Dendritic cell treated with granulocyte-macrophage colony-stimulating factor and Interleukin-4, amounts not matched to agents 40 ng/mL and 50 ng/mL, for 4 days (primary cell): Measurements from ENCODE around the gene RFX8.
"Not testable (repeated sequence)": the region's sequence is repeated elsewhere in the genome, so short reads cannot be mapped to it uniquely, and the experiment has no call there.

Experiments used
- H3K27ac Mint-ChIP-seq: one replicate; pipeline ENCODE4 v1.8.0; 2022; ENCODE audit warnings: mild to moderate bottlenecking, mixed read lengths
- H3K27me3 Mint-ChIP-seq: one replicate; pipeline ENCODE4 v1.8.0; 2022; ENCODE audit warnings: mild to moderate bottlenecking, mixed read lengths
- H3K36me3 Mint-ChIP-seq: one replicate; pipeline ENCODE4 v1.8.0; 2022; ENCODE audit warnings: low read depth, mixed read lengths
- H3K4me1 Mint-ChIP-seq: one replicate; pipeline ENCODE4 v1.8.0; 2022; ENCODE audit warnings: low read depth, mixed read lengths
- H3K4me3 Mint-ChIP-seq: one replicate; pipeline ENCODE4 v1.8.0; 2022; ENCODE audit warnings: mild to moderate bottlenecking, moderate library complexity, mixed read lengths
- H3K9me3 Mint-ChIP-seq: one replicate; pipeline ENCODE4 v1.8.0; 2022; ENCODE audit warnings: mixed read lengths
- intact Hi-C: fragments of 100-400 bp; cut with micrococcal nuclease; formaldehyde crosslinking; loops from one replicate; pipeline ENCODE4 v1.15.0; 2022

Gene RFX8

GRCh38 chr2:101505276-101505675, 30.4 kb upstream of the RFX8 start:
- H3K36me3 Mint-ChIP-seq, intact Hi-C loops: not testable (repeated sequence)

GRCh38 chr2:101504744-101505143, 29.8 kb upstream of the RFX8 start:
- Mint-ChIP-seq H3K27me3 (peaks cover 23% of the 10 kb centered on the region), H3K4me1 (peaks cover 19% of the 10 kb centered on the region)
- H3K9me3 Mint-ChIP-seq, H3K4me3 Mint-ChIP-seq, H3K36me3 Mint-ChIP-seq, intact Hi-C loops, H3K27ac Mint-ChIP-seq: not testable (repeated sequence)

More at GRCh38 chr2:101505276-101505675, 30.4 kb upstream of the RFX8 start:
- H3K4me3 Mint-ChIP-seq, H3K9me3 Mint-ChIP-seq, H3K27ac Mint-ChIP-seq: not testable (repeated sequence)
- Mint-ChIP-seq H3K27me3 (peaks cover 24% of the 10 kb centered on the region), H3K4me1 (peaks cover 22% of the 10 kb centered on the region)

GRCh38 chr2:101502095-101502494, 27.2 kb upstream of the RFX8 start:
- intact Hi-C loops = no loop called here
- Mint-ChIP-seq H3K9me3 (no peaks in the 10 kb centered on the region), H3K4me3 (no peak overlapping the region), H3K36me3 (no peaks in the 10 kb centered on the region), H3K4me1 (peaks cover 12% of the 10 kb centered on the region), H3K27me3 (peaks cover 20% of the 10 kb centered on the region), H3K27ac (no peak overlapping the region)

GRCh38 chr2:101501443-101501842, 26.5 kb upstream of the RFX8 start:
- intact Hi-C loops = no loop called here
- Mint-ChIP-seq H3K27ac (no peak overlapping the region), H3K9me3 (no peaks in the 10 kb centered on the region), H3K36me3 (no peaks in the 10 kb centered on the region), H3K27me3 (peaks cover 19% of the 10 kb centered on the region), H3K4me3 (no peak overlapping the region), H3K4me1 (peaks cover 12% of the 10 kb centered on the region)

- Mint-ChIP-seq H3K27ac (no peak overlapping the region), H3K36me3 (no peaks in the 10 kb centered on the region), H3K4me3 (no peak overlapping the region), H3K4me1 (peaks cover 12% of the 10 kb centered on the region), H3K27me3 (peaks cover 20% of the 10 kb centered on the region), H3K9me3 (no peaks in the 10 kb centered on the region)
- intact Hi-C loops = no loop called here
These were observed 25.9 kb upstream of the RFX8 start for GRCh38 chr2:101500860-101501259.

GRCh38 chr2:101500180-101500579, 25.3 kb upstream of the RFX8 start:
- intact Hi-C loops = no loop called here
- H3K27ac Mint-ChIP-seq = no peak overlapping the region

GRCh38 chr2:101496279-101496678, 21.4 kb upstream of the RFX8 start:
- no peak overlapping the region for H3K4me3 Mint-ChIP-seq
- no peaks in the 10 kb centered on the region for H3K9me3 Mint-ChIP-seq
- intact Hi-C loops = loop anchor here (2.0 kb wide), 1 partner anchor 39 kb away; no protein-coding TSS in a partner anchor

More at GRCh38 chr2:101500180-101500579, 25.3 kb upstream of the RFX8 start:
- H3K4me3 Mint-ChIP-seq = no peak overlapping the region
- peaks cover 21% of the 10 kb centered on the region for H3K27me3 Mint-ChIP-seq
- H3K4me1 Mint-ChIP-seq = peaks cover 12% of the 10 kb centered on the region
- no peaks in the 10 kb centered on the region for H3K36me3 Mint-ChIP-seq
- no peaks in the 10 kb centered on the region for H3K9me3 Mint-ChIP-seq

GRCh38 chr2:101492936-101493473, 18.1 kb upstream of the RFX8 start:
- Mint-ChIP-seq H3K36me3 (no peaks in the 10 kb centered on the region), H3K4me3 (no peak overlapping the region), H3K27ac (no peak overlapping the region), H3K4me1 (no peaks in the 10 kb centered on the region), H3K27me3 (peaks cover 8% of the 10 kb centered on the region), H3K9me3 (no peaks in the 10 kb centered on the region)
- intact Hi-C loops = no loop called here

More at GRCh38 chr2:101496279-101496678, 21.4 kb upstream of the RFX8 start:
- Mint-ChIP-seq H3K27ac (no peak overlapping the region), H3K27me3 (peaks cover 9% of the 10 kb centered on the region), H3K36me3 (no peaks in the 10 kb centered on the region), H3K4me1 (peaks cover 5% of the 10 kb centered on the region)

- no peaks in the 10 kb centered on the region for H3K4me1 Mint-ChIP-seq
- H3K9me3 Mint-ChIP-seq = no peaks in the 10 kb centered on the region
- intact Hi-C loops = no loop called here
- no peak overlapping the region for H3K4me3 Mint-ChIP-seq
- no peaks in the 10 kb centered on the region for H3K36me3 Mint-ChIP-seq
- peaks cover 32% of the 10 kb centered on the region for H3K27me3 Mint-ChIP-seq
- no peak overlapping the region for H3K27ac Mint-ChIP-seq
These were observed 12.1 kb upstream of the RFX8 start for GRCh38 chr2:101486994-101487393.

- no peaks in the 10 kb centered on the region for H3K9me3 Mint-ChIP-seq
- no peak overlapping the region for H3K27ac Mint-ChIP-seq
- peaks cover 35% of the 10 kb centered on the region for H3K27me3 Mint-ChIP-seq
- no peaks in the 10 kb centered on the region for H3K4me1 Mint-ChIP-seq
- H3K4me3 Mint-ChIP-seq = no peak overlapping the region
- no peaks in the 10 kb centered on the region for H3K36me3 Mint-ChIP-seq
- intact Hi-C loops = no loop called here
These were observed 11.4 kb upstream of the RFX8 start for GRCh38 chr2:101486258-101486701.

- no peaks in the 10 kb centered on the region for H3K36me3 Mint-ChIP-seq
- H3K4me1 Mint-ChIP-seq = no peaks in the 10 kb centered on the region
- no peak overlapping the region for H3K4me3 Mint-ChIP-seq
- H3K9me3 Mint-ChIP-seq = no peaks in the 10 kb centered on the region
- intact Hi-C loops = no loop called here
- no peak overlapping the region for H3K27ac Mint-ChIP-seq
- H3K27me3 Mint-ChIP-seq = peaks cover 35% of the 10 kb centered on the region
These were observed 10.9 kb upstream of the RFX8 start for GRCh38 chr2:101485856-101486255.

GRCh38 chr2:101480764-101481163, 5.9 kb upstream of the RFX8 start:
- Mint-ChIP-seq H3K36me3 (no peaks in the 10 kb centered on the region), H3K9me3 (no peaks in the 10 kb centered on the region), H3K27ac (no peak overlapping the region), H3K4me3 (no peak overlapping the region), H3K27me3 (peaks cover 64% of the 10 kb centered on the region), H3K4me1 (peaks cover 8% of the 10 kb centered on the region)
- intact Hi-C loops = no loop called here

- intact Hi-C loops = no loop called here
- peaks cover 15% of the 10 kb centered on the region for H3K4me1 Mint-ChIP-seq
These were observed 4.9 kb upstream of the RFX8 start for GRCh38 chr2:101479810-101480209.

GRCh38 chr2:101479328-101479727, 4.4 kb upstream of the RFX8 start:
- Mint-ChIP-seq H3K9me3 (no peaks in the 10 kb centered on the region), H3K4me3 (no peak overlapping the region), H3K27ac (no peak overlapping the region), H3K36me3 (no peaks in the 10 kb centered on the region), H3K4me1 (peaks cover 20% of the 10 kb centered on the region), H3K27me3 (peaks cover 68% of the 10 kb centered on the region)
- intact Hi-C loops = no loop called here

More at GRCh38 chr2:101479810-101480209, 4.9 kb upstream of the RFX8 start:
- no peaks in the 10 kb centered on the region for H3K9me3 Mint-ChIP-seq
- peaks cover 69% of the 10 kb centered on the region for H3K27me3 Mint-ChIP-seq
- H3K4me3 Mint-ChIP-seq = no peak overlapping the region
- no peak overlapping the region for H3K27ac Mint-ChIP-seq
- H3K36me3 Mint-ChIP-seq = no peaks in the 10 kb centered on the region
